Prostate gland (tissue), 2 donors: ENCODE data around the gene GUCD1. TPM values are rescaled to one million over a fixed set of nuclear protein-coding genes. Genes with fewer than 3 reads are reported as not detected.

Experiments used
- DNase-seq: peaks from one replicate; pipeline ENCODE4 v3.0.0-alpha.2; 2019; ENCODE audit warnings: low spot score
- H3K27ac ChIP-seq, 2 donors: fragments of 200-600 bp; sonication (generic); 2 replicates each; pipeline ENCODE4 v1.5.1; 2017 to 2019
- H3K27me3 ChIP-seq: fragments of 200-600 bp; sonication (generic); replicated peaks from 2 replicates; pipeline ENCODE4 v1.5.1; 2019; ENCODE audit not compliant: insufficient read depth
- H3K36me3 ChIP-seq, 2 donors: fragments of 200-600 bp; sonication (generic); 1 replicate in 1 of 2; 2 replicates in 1 of 2; pipeline versions ENCODE4 v1.5.1 to v1.8.1; 2017 to 2019
- H3K4me1 ChIP-seq: fragments of 200-600 bp; sonication (generic); replicated peaks from 2 replicates; pipeline ENCODE4 v1.5.1; 2019
- H3K4me3 ChIP-seq, 2 donors: fragments of 200-600 bp; sonication (generic); 2 replicates each; pipeline ENCODE4 v1.5.1; 2017 to 2019
- H3K9me3 ChIP-seq: fragments of 200-600 bp; sonication (generic); 2 replicates; pipeline ENCODE4 v1.5.1; 2017
- CTCF ChIP-seq, 4 experiments: fragments of 200-600 bp in 2 of 4; fragments of 450-650 bp in 2 of 4; sonication (generic) in 2 of 4; IDR thresholded peaks; 1 replicate in 3 of 4; 2 replicates in 1 of 4; pipeline ENCODE4 v1.5.1; 2016 to 2019; ENCODE audit warnings: antibody characterized with exemption in 4 of 4, mild to moderate bottlenecking in 2 of 4, moderate library complexity in 2 of 4
- POLR2A ChIP-seq: fragments of 450-650 bp; IDR thresholded peaks from one replicate; pipeline ENCODE4 v1.6.1; 2016; ENCODE audit warnings: antibody characterized with exemption, mild to moderate bottlenecking
- POLR2AphosphoS5 ChIP-seq: sonication (generic); formaldehyde crosslinking; IDR thresholded peaks from one replicate; pipeline ENCODE4 v1.6.1; 2017; ENCODE audit warnings: antibody characterized with exemption
- WGBS: methylation state at CpG from one replicate; pipeline ENCODE4 v1.1.5; 2018; 5-methylcytosine and 5-hydroxymethylcytosine counted together
- intact Hi-C: fragments of 100-400 bp; cut with DNase I; formaldehyde crosslinking; loops from one replicate; pipeline ENCODE4 v1.14.2; 2022
- total RNA-seq, 2 donors: library from RNA; depleted of rRNA; stranded (reverse); fragments of >200 nt; gene quantifications; one replicate each; pipeline ENCODE4 v1.1.0, GENCODE V29; 2016

The GUCD1 gene
- total RNA-seq, 2 donors from 2014 or later, result 143 to 147 TPM

- H3K9me3 ChIP-seq, result no peaks in the 10 kb centered on the region
- WGBS, result 21% methylated on average over 8 of the region's 8 CpGs
- no peaks in the 10 kb centered on the region for H3K36me3 ChIP-seq
- no peaks in the 10 kb centered on the region for H3K4me1 ChIP-seq
- no peaks in the 10 kb centered on the region for H3K27me3 ChIP-seq
- TF ChIP-seq POLR2A (no peak), CTCF (IDR thresholded peaks at IDR 0.05) (peak; percentile 10 to 77 (median 63)), POLR2AphosphoS5 (peak; percentile 76)
- DNase-seq, result peak; percentile 72
- no peak overlapping the region for H3K4me3 ChIP-seq
- H3K27ac ChIP-seq, result no peak overlapping the region
- intact Hi-C loops, result loop anchor here (5.0 to 10.0 kb wide), 3 partner anchors 95 to 337 kb away; partner anchors contain the start of genes ADORA2A, SPECC1L and SUSD2
Observed at GRCh38 chr22:24521791-24522245, 33.1 kb downstream of the GUCD1 start.

GRCh38 chr22:24519496-24519895, 35.4 kb downstream of the GUCD1 start:
- TF ChIP-seq POLR2AphosphoS5 (no peak), POLR2A (no peak), CTCF (IDR thresholded peaks at IDR 0.05) (no peak)
- intact Hi-C loops, result no loop called here

GRCh38 chr22:24518771-24519485, 36.0 kb downstream of the GUCD1 start:
- H3K9me3 ChIP-seq, result no peaks in the 10 kb centered on the region
- no peaks in the 10 kb centered on the region for H3K27me3 ChIP-seq
- no peak for DNase-seq
- H3K36me3 ChIP-seq, result no peaks in the 10 kb centered on the region
- TF ChIP-seq POLR2A (no peak), POLR2AphosphoS5 (no peak), CTCF (IDR thresholded peaks at IDR 0.05) (no peak)
- WGBS, result 84% methylated on average over 9 of the region's 9 CpGs
- H3K4me3 ChIP-seq, result no peak overlapping the region
- H3K27ac ChIP-seq, result no peak overlapping the region
- no peaks in the 10 kb centered on the region for H3K4me1 ChIP-seq
- intact Hi-C loops, result no loop called here

More at GRCh38 chr22:24519496-24519895, 35.4 kb downstream of the GUCD1 start:
- no peaks in the 10 kb centered on the region for H3K9me3 ChIP-seq
- DNase-seq, result no peak
- 93% methylated on average over 5 of the region's 5 CpGs for WGBS
- H3K27ac ChIP-seq, result no peak overlapping the region
- H3K4me3 ChIP-seq, result no peak overlapping the region
- no peaks in the 10 kb centered on the region for H3K27me3 ChIP-seq
- no peaks in the 10 kb centered on the region for H3K4me1 ChIP-seq
- no peaks in the 10 kb centered on the region for H3K36me3 ChIP-seq

- Histone ChIP-seq H3K27ac (no peak overlapping the region), H3K9me3 (no peaks in the 10 kb centered on the region), H3K36me3 (no peaks in the 10 kb centered on the region), H3K4me1 (no peaks in the 10 kb centered on the region), H3K4me3 (no peak overlapping the region), H3K27me3 (no peaks in the 10 kb centered on the region)
- 86% methylated on average over 3 of the region's 3 CpGs for WGBS
- DNase-seq, result no peak
- intact Hi-C loops, result no loop called here
- TF ChIP-seq CTCF (IDR thresholded peaks at IDR 0.05), result no peak
- TF ChIP-seq POLR2A, result no peak
- TF ChIP-seq POLR2AphosphoS5, result no peak
Observed at GRCh38 chr22:24518228-24518627, 36.7 kb downstream of the GUCD1 start.

- Histone ChIP-seq H3K9me3 (no peaks in the 10 kb centered on the region), H3K4me1 (no peaks in the 10 kb centered on the region), H3K27me3 (no peaks in the 10 kb centered on the region), H3K27ac (no peak overlapping the region), H3K36me3 (no peaks in the 10 kb centered on the region), H3K4me3 (no peak overlapping the region)
- 100% methylated on average over 2 of the region's 2 CpGs for WGBS
- TF ChIP-seq POLR2A, result no peak
- TF ChIP-seq POLR2AphosphoS5, result no peak
- intact Hi-C loops, result no loop called here
- no peak for DNase-seq
Observed at GRCh38 chr22:24517446-24517845, 37.5 kb downstream of the GUCD1 start.
